SK-N-SH treated with all-trans-retinoic acid at 6 μM for 48 hours (cell line): ENCODE measurements around the gene TRABD2B.

Experiments used
- ATAC-seq: fragments of 200-7000 bp; cut with Tn5 transposase; 3 replicates; pipeline ENCODE4 v1.9.1; 2020; ENCODE audit warnings: mild to moderate bottlenecking, moderate library complexity
- ARNTL ChIP-seq: fragments of 450-650 bp; formaldehyde crosslinking; IDR thresholded peaks from 2 replicates; pipeline ENCODE4 v1.5.0; 2020; ENCODE audit warnings: low read depth, mild to moderate bottlenecking, moderate library complexity, borderline replicate concordance
- BACH2 ChIP-seq: fragments of 250-450 bp; sonication (Bioruptor Pico); IDR thresholded peaks from 2 replicates; pipeline ENCODE4 v1.9.0; 2021; ENCODE audit warnings: mild to moderate bottlenecking, borderline replicate concordance
- CREB5 ChIP-seq: fragments of 250-450 bp; sonication (Bioruptor Pico); IDR thresholded peaks from 2 replicates; pipeline ENCODE4 v1.5.1; 2020; ENCODE audit warnings: low read depth, mild to moderate bottlenecking, moderate library complexity
- CSDC2 ChIP-seq: fragments of 250-450 bp; sonication (Bioruptor Pico); IDR thresholded peaks from 2 replicates; pipeline ENCODE4 v1.5.0; 2020; ENCODE audit warnings: mild to moderate bottlenecking, moderate library complexity
- CSRNP3 ChIP-seq: fragments of 250-450 bp; sonication (Bioruptor Pico); IDR thresholded peaks from 2 replicates; pipeline ENCODE4 v1.5.1; 2021; ENCODE audit warnings: mild to moderate bottlenecking, moderate library complexity
- ESRRG ChIP-seq: fragments of 250-450 bp; sonication (Bioruptor Pico); IDR thresholded peaks from 2 replicates; pipeline ENCODE4 v1.6.1; 2021; ENCODE audit warnings: mild to moderate bottlenecking
- ISL1 ChIP-seq: fragments of 250-450 bp; sonication (Bioruptor Pico); IDR thresholded peaks from 2 replicates; pipeline ENCODE4 v2.1.2; 2022; ENCODE audit warnings: mild to moderate bottlenecking, moderate library complexity
- OSR1 ChIP-seq: fragments of 250-450 bp; sonication (Bioruptor Pico); IDR thresholded peaks from 2 replicates; pipeline ENCODE4 v1.8.0; 2022; ENCODE audit warnings: moderate library complexity, mild to moderate bottlenecking, inconsistent platforms
- PATZ1 ChIP-seq: fragments of 250-450 bp; sonication (Bioruptor Pico); IDR thresholded peaks from 2 replicates; pipeline ENCODE4 v1.8.0; 2020; ENCODE audit warnings: mild to moderate bottlenecking, moderate library complexity, borderline replicate concordance
- PPARA ChIP-seq: fragments of 250-450 bp; sonication (Bioruptor Pico); IDR thresholded peaks from 2 replicates; pipeline ENCODE4 v1.5.0; 2020; ENCODE audit warnings: mild to moderate bottlenecking, borderline replicate concordance
- RARB ChIP-seq: fragments of 250-450 bp; sonication (Bioruptor Pico); IDR thresholded peaks from 2 replicates; pipeline ENCODE4 v1.8.0; 2021; ENCODE audit warnings: mild to moderate bottlenecking, moderate library complexity
- SNAI2 ChIP-seq: fragments of 250-450 bp; sonication (Bioruptor Pico); IDR thresholded peaks from 2 replicates; pipeline ENCODE4 v1.5.0; 2020; ENCODE audit warnings: mild to moderate bottlenecking, moderate library complexity
- TOX ChIP-seq: fragments of 250-450 bp; sonication (Bioruptor Pico); IDR thresholded peaks from 2 replicates; pipeline ENCODE4 v1.8.0; 2021; ENCODE audit warnings: mild to moderate bottlenecking, moderate library complexity, borderline replicate concordance
- TSHZ2 ChIP-seq: fragments of 250-450 bp; sonication (Bioruptor Pico); IDR thresholded peaks from 2 replicates; pipeline ENCODE4 v1.5.0; 2020; ENCODE audit warnings: mild to moderate bottlenecking, moderate library complexity
- ZC3H10 ChIP-seq: fragments of 250-450 bp; sonication (Bioruptor Pico); IDR thresholded peaks from 2 replicates; pipeline ENCODE4 v1.5.1; 2021; ENCODE audit warnings: mild to moderate bottlenecking, moderate library complexity
- ZFP3 ChIP-seq: fragments of 250-450 bp; sonication (Bioruptor Pico); IDR thresholded peaks from 2 replicates; pipeline ENCODE4 v1.5.0; 2020; ENCODE audit warnings: mild to moderate bottlenecking, moderate library complexity
- ZFP30 ChIP-seq: fragments of 450-650 bp; formaldehyde crosslinking; IDR thresholded peaks from 2 replicates; pipeline ENCODE4 v1.5.0; 2022; ENCODE audit warnings: mild to moderate bottlenecking, moderate library complexity
- ZNF565 ChIP-seq: fragments of 450-650 bp; formaldehyde crosslinking; conservative IDR thresholded peaks from 2 replicates; pipeline ENCODE4 v1.5.0; 2020; ENCODE audit warnings: low read depth, mild to moderate bottlenecking, moderate library complexity
- ZNF70 ChIP-seq: fragments of 450-650 bp; formaldehyde crosslinking; IDR thresholded peaks from 2 replicates; pipeline ENCODE4 v1.5.0; 2020; ENCODE audit warnings: mild to moderate bottlenecking, moderate library complexity
- ZNF8 ChIP-seq: fragments of 450-650 bp; formaldehyde crosslinking; IDR thresholded peaks from 2 replicates; pipeline ENCODE4 v1.5.0; 2020; ENCODE audit warnings: mild to moderate bottlenecking, moderate library complexity

The TRABD2B gene

GRCh38 chr1:47725000-47725473 is 272.1 kb downstream of the TRABD2B start:
- peak; percentile 56 for ATAC-seq
- TF ChIP-seq RARB (CRISPR knock-in tag), result no peak
- TF ChIP-seq ZNF565 (CRISPR knock-in tag), result no peak
- TF ChIP-seq, all 23 proteins: peak for 0

- TF ChIP-seq CSRNP3 (CRISPR knock-in tag), result no peak
- no peak for ATAC-seq
Measured at GRCh38 chr1:47724432-47724999, 272.7 kb downstream of the TRABD2B start.

- TF ChIP-seq ZNF8, result no peak
- TF ChIP-seq BACH2 (CRISPR knock-in tag), result no peak
- no peak for TF ChIP-seq RARB (CRISPR knock-in tag)
- TF ChIP-seq PATZ1 (CRISPR knock-in tag), result no peak
- no peak for TF ChIP-seq ISL1 (CRISPR knock-in tag)
- no peak for TF ChIP-seq ARNTL (CRISPR knock-in tag)
- TF ChIP-seq CREB5 (CRISPR knock-in tag), result no peak
- TF ChIP-seq ZFP3, result no peak
- no peak for TF ChIP-seq TSHZ2 (CRISPR knock-in tag)
- no peak for TF ChIP-seq CSRNP3 (CRISPR knock-in tag)
- no peak for TF ChIP-seq ZNF565 (CRISPR knock-in tag)
- no peak for TF ChIP-seq ZFP30 (CRISPR knock-in tag)
- TF ChIP-seq OSR1 (CRISPR knock-in tag), result no peak
- TF ChIP-seq TOX (CRISPR knock-in tag), result no peak
- TF ChIP-seq ESRRG (CRISPR knock-in tag), result no peak
- TF ChIP-seq SNAI2 (CRISPR knock-in tag), result no peak
- TF ChIP-seq ZNF70 (CRISPR knock-in tag), result no peak
- TF ChIP-seq, all 23 proteins: peak for 0
- ATAC-seq, result no peak
Measured at GRCh38 chr1:47722909-47723580, 274.1 kb downstream of the TRABD2B start.

GRCh38 chr1:47722101-47722500 is 275.1 kb downstream of the TRABD2B start:
- no peak for TF ChIP-seq SNAI2 (CRISPR knock-in tag)
- TF ChIP-seq ZNF8, result no peak
- no peak for TF ChIP-seq ZNF565 (CRISPR knock-in tag)
- TF ChIP-seq ZFP3, result no peak
- no peak for TF ChIP-seq TOX (CRISPR knock-in tag)
- no peak for TF ChIP-seq OSR1 (CRISPR knock-in tag)
- TF ChIP-seq ZFP30 (CRISPR knock-in tag), result no peak
- TF ChIP-seq CSDC2, result no peak
- TF ChIP-seq PPARA (CRISPR knock-in tag), result no peak
- no peak for TF ChIP-seq ESRRG (CRISPR knock-in tag)
- TF ChIP-seq TSHZ2 (CRISPR knock-in tag), result no peak
- no peak for TF ChIP-seq ZC3H10
- TF ChIP-seq, all 23 proteins: peak for 0
- no peak for ATAC-seq
